Brain microvascular endothelial cell (primary cell): ENCODE results near the gene FBXL15.

Experiments
- DNase-seq: peaks from one replicate; pipeline ENCODE4 v3.0.0-alpha.2; 2020
- H3K27ac ChIP-seq: fragments of 250-450 bp; sonication (Bioruptor Pico); 2 replicates; pipeline ENCODE4 v1.5.1; 2020; ENCODE audit warnings: mild to moderate bottlenecking, moderate library complexity
- H3K27me3 ChIP-seq: fragments of 250-450 bp; sonication (Bioruptor Pico); replicated peaks from 2 replicates; pipeline ENCODE4 v1.5.1; 2020; ENCODE audit warnings: mild to moderate bottlenecking
- H3K36me3 ChIP-seq: fragments of 250-450 bp; sonication (Bioruptor Pico); replicated peaks from 2 replicates; pipeline ENCODE4 v1.5.1; 2020; ENCODE audit warnings: mild to moderate bottlenecking
- H3K4me3 ChIP-seq: 2 replicates; pipeline ENCODE4 v1.5.1; 2011; ENCODE audit warnings: low read depth, mild to moderate bottlenecking, control low read depth, low read length, moderate library complexity
- in situ Hi-C: cut with HindIII; loops from 2 replicates; pipeline ENCODE4 v1.10.0; 2017; ENCODE audit warnings: low sequenced_read_pairs, low pct_ligation_motif_present
- TF ChIP-seq, protein P1 (sequence below): IDR thresholded peaks from 2 replicates; pipeline ENCODE4 v1.5.1; 2011; ENCODE audit warnings: low read depth, mild to moderate bottlenecking, moderate library complexity, low read length, control low read depth, inconsistent platforms; ENCODE audit errors: missing control alignments

Gene FBXL15

DNA sequence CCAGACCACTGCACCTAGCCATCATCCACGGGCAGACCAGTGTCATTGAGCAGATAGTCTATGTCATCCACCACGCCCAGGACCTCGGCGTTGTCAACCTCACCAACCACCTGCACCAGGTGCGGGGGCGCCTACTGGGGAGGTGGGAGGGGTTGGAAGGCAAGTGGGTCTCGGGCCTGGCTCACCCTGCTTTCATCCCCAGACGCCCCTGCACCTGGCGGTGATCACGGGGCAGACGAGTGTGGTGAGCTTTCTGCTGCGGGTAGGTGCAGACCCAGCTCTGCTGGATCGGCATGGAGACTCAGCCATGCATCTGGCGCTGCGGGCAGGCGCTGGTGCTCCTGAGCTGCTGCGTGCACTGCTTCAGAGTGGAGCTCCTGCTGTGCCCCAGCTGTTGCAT lies 20.6 kb upstream of the FBXL15 start:
- in situ Hi-C loops, result no loop called here
- no peak for DNase-seq
- no peak overlapping the region for H3K4me3 ChIP-seq
- TF ChIP-seq, protein P1, sequence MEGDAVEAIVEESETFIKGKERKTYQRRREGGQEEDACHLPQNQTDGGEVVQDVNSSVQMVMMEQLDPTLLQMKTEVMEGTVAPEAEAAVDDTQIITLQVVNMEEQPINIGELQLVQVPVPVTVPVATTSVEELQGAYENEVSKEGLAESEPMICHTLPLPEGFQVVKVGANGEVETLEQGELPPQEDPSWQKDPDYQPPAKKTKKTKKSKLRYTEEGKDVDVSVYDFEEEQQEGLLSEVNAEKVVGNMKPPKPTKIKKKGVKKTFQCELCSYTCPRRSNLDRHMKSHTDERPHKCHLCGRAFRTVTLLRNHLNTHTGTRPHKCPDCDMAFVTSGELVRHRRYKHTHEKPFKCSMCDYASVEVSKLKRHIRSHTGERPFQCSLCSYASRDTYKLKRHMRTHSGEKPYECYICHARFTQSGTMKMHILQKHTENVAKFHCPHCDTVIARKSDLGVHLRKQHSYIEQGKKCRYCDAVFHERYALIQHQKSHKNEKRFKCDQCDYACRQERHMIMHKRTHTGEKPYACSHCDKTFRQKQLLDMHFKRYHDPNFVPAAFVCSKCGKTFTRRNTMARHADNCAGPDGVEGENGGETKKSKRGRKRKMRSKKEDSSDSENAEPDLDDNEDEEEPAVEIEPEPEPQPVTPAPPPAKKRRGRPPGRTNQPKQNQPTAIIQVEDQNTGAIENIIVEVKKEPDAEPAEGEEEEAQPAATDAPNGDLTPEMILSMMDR, result no peak
- no peak overlapping the region for H3K27ac ChIP-seq
- peaks cover 22% of the 10 kb centered on the region for H3K36me3 ChIP-seq
- no peaks in the 10 kb centered on the region for H3K27me3 ChIP-seq

DNA sequence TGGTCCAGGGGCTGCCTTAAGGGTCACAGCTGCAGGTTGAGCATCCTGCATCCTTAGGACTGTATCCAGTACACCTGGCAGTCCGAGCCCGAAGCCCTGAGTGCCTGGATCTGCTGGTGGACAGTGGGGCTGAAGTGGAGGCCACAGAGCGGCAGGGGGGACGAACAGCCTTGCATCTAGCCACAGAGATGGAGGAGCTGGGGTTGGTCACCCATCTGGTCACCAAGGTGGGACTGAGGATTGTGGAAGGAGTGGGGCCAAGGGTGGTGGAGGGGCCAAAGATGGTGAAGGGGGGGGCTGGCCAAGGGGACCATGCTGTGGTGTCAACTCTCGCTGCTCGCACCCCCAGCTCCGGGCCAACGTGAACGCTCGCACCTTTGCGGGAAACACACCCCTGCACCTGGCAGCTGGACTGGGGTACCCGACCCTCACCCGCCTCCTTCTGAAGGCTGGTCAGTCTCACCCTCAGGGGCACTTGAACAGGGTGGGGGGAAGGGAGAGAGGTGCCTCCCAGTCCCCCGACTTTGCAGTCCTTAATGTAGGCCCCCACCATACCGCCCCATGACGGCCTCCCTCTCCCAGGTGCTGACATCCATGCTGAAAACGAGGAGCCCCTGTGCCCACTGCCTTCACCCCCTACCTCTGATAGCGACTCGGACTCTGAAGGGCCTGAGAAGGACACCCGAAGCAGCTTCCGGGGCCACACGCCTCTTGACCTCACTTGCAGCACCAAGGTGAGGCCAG lies 19.9 kb upstream of the FBXL15 start:
- DNase-seq, result no peak
- Histone ChIP-seq H3K4me3 (no peak overlapping the region), H3K27me3 (no peaks in the 10 kb centered on the region), H3K36me3 (peaks cover 22% of the 10 kb centered on the region), H3K27ac (no peak overlapping the region)
- TF ChIP-seq, protein P1, result no peak
- in situ Hi-C loops, result no loop called here

DNA sequence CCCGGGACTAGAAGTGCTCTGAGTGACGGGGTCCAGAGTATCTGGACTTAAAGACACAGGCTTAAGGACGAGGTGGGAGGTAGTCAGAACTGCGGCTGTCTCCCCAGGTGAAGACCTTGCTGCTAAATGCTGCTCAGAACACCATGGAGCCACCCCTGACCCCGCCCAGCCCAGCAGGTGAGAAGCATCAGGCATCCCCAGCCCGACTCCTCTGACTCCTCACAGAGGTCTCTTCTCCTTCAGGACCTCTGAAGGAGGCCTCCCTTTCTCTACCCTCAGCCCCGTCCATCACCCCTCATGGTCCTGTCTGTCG lies 19.3 kb upstream of the FBXL15 start:
- TF ChIP-seq, protein P1, result no peak
- Histone ChIP-seq H3K4me3 (no peak overlapping the region), H3K36me3 (peaks cover 22% of the 10 kb centered on the region), H3K27ac (no peak overlapping the region), H3K27me3 (no peaks in the 10 kb centered on the region)
- in situ Hi-C loops, result no loop called here
- DNase-seq, result no peak

DNA sequence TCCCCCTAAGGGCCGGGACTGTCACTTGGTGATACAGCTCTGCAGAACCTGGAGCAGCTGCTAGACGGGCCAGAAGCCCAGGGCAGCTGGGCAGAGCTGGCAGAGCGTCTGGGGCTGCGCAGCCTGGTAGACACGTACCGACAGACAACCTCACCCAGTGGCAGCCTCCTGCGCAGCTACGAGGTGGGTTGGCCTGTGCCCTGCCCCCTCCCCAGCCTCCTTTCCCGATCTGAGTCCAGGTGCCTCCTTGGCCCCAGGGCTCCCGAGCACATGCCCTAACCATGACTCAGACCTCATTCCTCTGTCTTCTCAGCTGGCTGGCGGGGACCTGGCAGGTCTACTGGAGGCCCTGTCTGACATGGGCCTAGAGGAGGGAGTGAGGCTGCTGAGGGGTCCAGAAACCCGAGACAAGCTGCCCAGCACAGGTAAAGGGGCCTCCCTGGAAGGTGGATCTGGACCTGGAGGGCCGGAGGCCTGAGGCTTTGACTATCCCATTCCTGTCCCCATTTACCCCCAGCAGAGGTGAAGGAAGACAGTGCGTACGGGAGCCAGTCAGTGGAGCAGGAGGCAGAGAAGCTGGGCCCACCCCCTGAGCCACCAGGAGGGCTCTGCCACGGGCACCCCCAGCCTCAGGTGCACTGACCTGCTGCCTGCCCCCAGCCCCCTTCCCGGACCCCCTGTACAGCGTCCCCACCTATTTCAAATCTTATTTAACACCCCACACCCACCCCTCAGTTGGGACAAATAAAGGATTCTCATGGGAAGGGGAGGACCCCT lies 18.7 kb upstream of the FBXL15 start:
- TF ChIP-seq, protein P1, result no peak
- in situ Hi-C loops, result no loop called here
- Histone ChIP-seq H3K4me3 (no peak overlapping the region), H3K27me3 (no peaks in the 10 kb centered on the region), H3K36me3 (peaks cover 22% of the 10 kb centered on the region), H3K27ac (no peak overlapping the region)
- peak; percentile 19 for DNase-seq

DNA sequence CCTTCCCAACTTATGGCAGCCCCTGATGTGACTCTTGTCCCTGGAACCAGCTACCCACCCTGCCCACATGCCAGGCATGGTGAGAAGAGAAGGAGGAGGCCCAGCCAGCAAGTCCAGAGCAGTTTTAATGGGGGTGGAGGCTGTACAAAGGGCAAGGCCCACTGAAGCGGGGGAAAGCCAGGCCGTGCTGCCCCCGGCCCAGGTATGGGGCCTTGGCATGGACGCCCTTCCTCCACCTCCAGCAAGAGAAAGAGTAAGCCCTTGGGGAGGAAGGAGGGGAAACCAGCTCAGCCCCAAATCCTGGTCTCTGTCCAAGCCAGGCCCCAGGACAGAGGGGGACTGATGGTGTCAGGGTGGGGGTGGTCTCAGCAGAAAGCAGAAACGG lies 18.1 kb upstream of the FBXL15 start:
- in situ Hi-C loops, result no loop called here
- Histone ChIP-seq H3K27ac (no peak overlapping the region), H3K27me3 (no peaks in the 10 kb centered on the region), H3K36me3 (peaks cover 21% of the 10 kb centered on the region), H3K4me3 (no peak overlapping the region)
- DNase-seq, result no peak
- TF ChIP-seq, protein P1, result no peak

DNA sequence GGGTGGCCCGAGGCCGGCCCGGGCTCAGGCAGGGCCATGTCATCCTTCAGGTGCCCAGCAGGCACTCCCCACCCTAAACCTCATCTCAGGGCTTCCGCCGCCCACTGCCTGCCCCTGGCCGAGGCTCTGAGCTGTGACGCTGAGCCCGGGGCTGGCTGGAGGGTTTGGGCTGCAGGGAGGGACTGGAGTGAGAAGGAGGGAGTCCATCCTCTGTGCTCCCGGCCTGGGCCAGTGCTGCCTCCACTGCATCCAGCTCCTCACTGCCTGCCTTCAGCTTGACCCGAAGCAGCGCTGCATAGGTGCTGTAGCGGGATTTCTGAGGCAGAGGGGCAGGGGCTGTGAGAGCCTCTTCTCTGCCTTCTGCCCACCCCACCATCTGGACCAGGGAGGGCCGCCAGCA lies 17.5 kb upstream of the FBXL15 start:
- TF ChIP-seq, protein P1, result no peak
- Histone ChIP-seq H3K27me3 (no peaks in the 10 kb centered on the region), H3K27ac (no peak overlapping the region), H3K4me3 (no peak overlapping the region), H3K36me3 (peaks cover 16% of the 10 kb centered on the region)
- DNase-seq, result no peak
- in situ Hi-C loops, result no loop called here
